ENCODE measurements around the gene STPG2. TPM values are rescaled to one million over a fixed set of nuclear protein-coding genes. Genes with fewer than 3 reads are reported as not detected.

The STPG2 gene
- total RNA-seq, 6 donors from 2014 or later = 0.30 to 5.2 (median 0.49) TPM; not detected in 1

GRCh38 chr4:97812768-97813167, 330.5 kb downstream of the STPG2 start:
- WGBS, 2 donors = 94 to 95% methylated on average over 1 of the region's 1 CpG
- Histone ChIP-seq H3K4me1 (no peaks in the 10 kb centered on the region), H3K27me3 (no peaks in the 10 kb centered on the region), H3K9me3 (no peaks in the 10 kb centered on the region), H3K27ac (no peak overlapping the region), H3K36me3 (no peaks in the 10 kb centered on the region), H3K4me3 (no peak overlapping the region)
- no peak for ATAC-seq (ENCODE audit: low FRiP score in 2 of 2)
- DNase-seq = no peak
- TF ChIP-seq EP300 (IDR thresholded peaks at IDR 0.05) = no peak
- TF ChIP-seq POLR2AphosphoS5 (IDR thresholded peaks at IDR 0.05) = no peak
- no peak for TF ChIP-seq CTCF (IDR thresholded peaks at IDR 0.05)
- TF ChIP-seq POLR2A (IDR thresholded peaks at IDR 0.05) = no peak

- H3K27me3 ChIP-seq = no peaks in the 10 kb centered on the region
- no peaks in the 10 kb centered on the region for H3K36me3 ChIP-seq
- H3K4me1 ChIP-seq = no peaks in the 10 kb centered on the region
- WGBS, 2 donors = 89 to 92% methylated on average over 3 of the region's 3 CpGs
- no peaks in the 10 kb centered on the region for H3K9me3 ChIP-seq
- TF ChIP-seq POLR2A (IDR thresholded peaks at IDR 0.05) (no peak), EP300 (IDR thresholded peaks at IDR 0.05) (no peak), POLR2AphosphoS5 (IDR thresholded peaks at IDR 0.05) (no peak), CTCF (IDR thresholded peaks at IDR 0.05) (no peak)
- H3K4me3 ChIP-seq = no peak overlapping the region
- no peak overlapping the region for H3K27ac ChIP-seq
- no peak for DNase-seq
- no peak for ATAC-seq (ENCODE audit: low FRiP score in 2 of 2)
These were observed 356.9 kb downstream of the STPG2 start for GRCh38 chr4:97786306-97786920.

GRCh38 chr4:97778174-97778573, 365.1 kb downstream of the STPG2 start:
- WGBS, 2 donors = 85 to 90% methylated on average over 8 to 10 of the region's 10 CpGs
- no peak overlapping the region for H3K4me3 ChIP-seq
- TF ChIP-seq POLR2AphosphoS5 (IDR thresholded peaks at IDR 0.05) (no peak), EP300 (IDR thresholded peaks at IDR 0.05) (no peak), POLR2A (IDR thresholded peaks at IDR 0.05) (no peak), CTCF (IDR thresholded peaks at IDR 0.05) (no peak)
- H3K27me3 ChIP-seq = no peaks in the 10 kb centered on the region
- no peaks in the 10 kb centered on the region for H3K9me3 ChIP-seq
- H3K4me1 ChIP-seq = no peaks in the 10 kb centered on the region
- DNase-seq (peak in 1 of 2 donors; percentile 17), ATAC-seq (ENCODE audit: low FRiP score in 2 of 2) (no peak)
- H3K27ac ChIP-seq = no peak overlapping the region
- no peaks in the 10 kb centered on the region for H3K36me3 ChIP-seq

- DNase-seq = no peak
- Histone ChIP-seq H3K27me3 (no peaks in the 10 kb centered on the region), H3K36me3 (no peaks in the 10 kb centered on the region), H3K27ac (no peak overlapping the region), H3K4me1 (no peaks in the 10 kb centered on the region), H3K9me3 (no peaks in the 10 kb centered on the region), H3K4me3 (no peak overlapping the region)
- ATAC-seq (ENCODE audit: low FRiP score in 2 of 2) = no peak
- TF ChIP-seq POLR2A (IDR thresholded peaks at IDR 0.05) (no peak), EP300 (IDR thresholded peaks at IDR 0.05) (no peak), CTCF (IDR thresholded peaks at IDR 0.05) (no peak), POLR2AphosphoS5 (IDR thresholded peaks at IDR 0.05) (no peak)
- 81 to 85% methylated on average over 2 of the region's 2 CpGs for WGBS, 2 donors
These were observed 368.8 kb downstream of the STPG2 start for GRCh38 chr4:97774347-97774989.

GRCh38 chr4:97770222-97770621, 373.1 kb downstream of the STPG2 start:
- no peak for TF ChIP-seq EP300 (IDR thresholded peaks at IDR 0.05)
- no peak for TF ChIP-seq CTCF (IDR thresholded peaks at IDR 0.05)
- no peak for TF ChIP-seq POLR2A (IDR thresholded peaks at IDR 0.05)
- no peak for TF ChIP-seq POLR2AphosphoS5 (IDR thresholded peaks at IDR 0.05)
- 49 to 53% methylated on average over 1 of the region's 1 CpG for WGBS, 2 donors
- no peak overlapping the region for H3K4me3 ChIP-seq
- H3K4me1 ChIP-seq = no peaks in the 10 kb centered on the region
- ATAC-seq (ENCODE audit: low FRiP score in 2 of 2) (no peak), DNase-seq (no peak)
- H3K36me3 ChIP-seq = no peaks in the 10 kb centered on the region
- no peaks in the 10 kb centered on the region for H3K27me3 ChIP-seq
- H3K9me3 ChIP-seq = no peaks in the 10 kb centered on the region
- H3K27ac ChIP-seq = no peak overlapping the region
